HEK293 (cell line): Measurements from ENCODE around the gene SPPL2B.

Experiments used
- ATF2 ChIP-seq: fragments of 450-650 bp; formaldehyde crosslinking; IDR thresholded peaks from 2 replicates; pipeline ENCODE4 v1.5.1; 2016; ENCODE audit warnings: missing biosample characterization, missing genetic modification characterization, low read depth
- CTCF ChIP-seq: fragments of 450-650 bp; formaldehyde crosslinking; IDR thresholded peaks from 2 replicates; pipeline ENCODE4 v1.5.1; 2016; ENCODE audit warnings: missing biosample characterization, missing genetic modification characterization
- PRDM4 ChIP-seq: fragments of 450-650 bp; formaldehyde crosslinking; IDR thresholded peaks from 2 replicates; pipeline ENCODE4 v1.5.1; 2017; ENCODE audit warnings: missing biosample characterization, missing genetic modification characterization
- SP3 ChIP-seq: fragments of 450-650 bp; formaldehyde crosslinking; IDR thresholded peaks from 2 replicates; pipeline ENCODE4 v1.5.1; 2016; ENCODE audit warnings: missing biosample characterization, missing genetic modification characterization
- ZNF133 ChIP-seq: fragments of 450-650 bp; formaldehyde crosslinking; IDR thresholded peaks from 2 replicates; pipeline ENCODE4 v1.5.1; 2016; ENCODE audit warnings: missing biosample characterization, missing genetic modification characterization
- ZNF138 ChIP-seq: fragments of 450-650 bp; formaldehyde crosslinking; IDR thresholded peaks from 2 replicates; pipeline ENCODE4 v1.5.1; 2016; ENCODE audit warnings: missing biosample characterization, missing genetic modification characterization, borderline replicate concordance
- ZNF239 ChIP-seq: fragments of 450-650 bp; formaldehyde crosslinking; IDR thresholded peaks from 2 replicates; pipeline ENCODE4 v1.5.1; 2016; ENCODE audit warnings: missing biosample characterization, missing genetic modification characterization
- ZNF488 ChIP-seq: fragments of 450-650 bp; formaldehyde crosslinking; IDR thresholded peaks from 2 replicates; pipeline ENCODE4 v1.5.1; 2016; ENCODE audit warnings: missing biosample characterization, missing genetic modification characterization
- ZNF558 ChIP-seq: fragments of 450-650 bp; formaldehyde crosslinking; IDR thresholded peaks from 2 replicates; pipeline ENCODE4 v1.5.1; 2016; ENCODE audit warnings: missing biosample characterization, missing genetic modification characterization
- ZNF785 ChIP-seq: fragments of 450-650 bp; formaldehyde crosslinking; IDR thresholded peaks from 2 replicates; pipeline ENCODE4 v1.5.1; 2016; ENCODE audit warnings: missing biosample characterization, missing genetic modification characterization

GRCh38 chr19:2374808-2375207 lies 46.3 kb downstream of the SPPL2B start:
- TF ChIP-seq ZNF488 (no peak), CTCF (tag by site-specific recombination) (no peak), ZNF785 (no peak), ZNF138 (tag by site-specific recombination) (no peak), SP3 (no peak), ZNF133 (tag by site-specific recombination) (no peak), ATF2 (tag by site-specific recombination) (no peak), ZNF558 (tag by site-specific recombination) (no peak), PRDM4 (no peak), ZNF239 (tag by site-specific recombination) (no peak)
